ENCODE data around the gene GATM.

DNA sequence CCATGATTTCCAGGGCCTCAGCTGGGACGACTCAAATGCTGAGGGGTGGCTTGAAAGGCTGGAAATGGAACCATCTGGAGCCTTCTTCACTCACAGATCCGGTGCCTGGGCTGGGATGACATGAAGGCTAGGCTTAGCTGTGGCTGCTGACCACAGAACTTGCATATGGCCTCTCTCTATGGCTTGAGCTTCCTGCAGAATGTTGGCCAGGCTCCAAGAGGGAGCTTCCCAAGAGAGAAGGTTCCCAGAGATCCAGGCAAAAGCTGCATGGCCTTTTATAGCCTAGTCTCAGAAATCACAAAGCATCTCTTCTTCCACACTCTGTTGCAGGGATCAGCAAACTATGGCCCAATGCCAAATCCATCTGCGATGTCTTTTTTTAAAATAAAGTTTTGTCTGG, 44.8 kb downstream of the GATM start:
- no peak for TF ChIP-seq POLR2A (IDR thresholded peaks at IDR 0.05)
- TF ChIP-seq, protein P1, sequence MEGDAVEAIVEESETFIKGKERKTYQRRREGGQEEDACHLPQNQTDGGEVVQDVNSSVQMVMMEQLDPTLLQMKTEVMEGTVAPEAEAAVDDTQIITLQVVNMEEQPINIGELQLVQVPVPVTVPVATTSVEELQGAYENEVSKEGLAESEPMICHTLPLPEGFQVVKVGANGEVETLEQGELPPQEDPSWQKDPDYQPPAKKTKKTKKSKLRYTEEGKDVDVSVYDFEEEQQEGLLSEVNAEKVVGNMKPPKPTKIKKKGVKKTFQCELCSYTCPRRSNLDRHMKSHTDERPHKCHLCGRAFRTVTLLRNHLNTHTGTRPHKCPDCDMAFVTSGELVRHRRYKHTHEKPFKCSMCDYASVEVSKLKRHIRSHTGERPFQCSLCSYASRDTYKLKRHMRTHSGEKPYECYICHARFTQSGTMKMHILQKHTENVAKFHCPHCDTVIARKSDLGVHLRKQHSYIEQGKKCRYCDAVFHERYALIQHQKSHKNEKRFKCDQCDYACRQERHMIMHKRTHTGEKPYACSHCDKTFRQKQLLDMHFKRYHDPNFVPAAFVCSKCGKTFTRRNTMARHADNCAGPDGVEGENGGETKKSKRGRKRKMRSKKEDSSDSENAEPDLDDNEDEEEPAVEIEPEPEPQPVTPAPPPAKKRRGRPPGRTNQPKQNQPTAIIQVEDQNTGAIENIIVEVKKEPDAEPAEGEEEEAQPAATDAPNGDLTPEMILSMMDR (IDR thresholded peaks at IDR 0.05): no peak

All from thyroid gland (tissue), 4 donors.